Activated CD8-positive, alpha-beta T cell treated with anti-CD3 and anti-CD28 coated beads for 36 hours (primary cell): Measurements from ENCODE around the gene AFAP1. TPM values are rescaled to one million over a fixed set of nuclear protein-coding genes. Genes with fewer than 3 reads are reported as not detected.

Experiments
- ATAC-seq: fragments of 200-7000 bp; cut with Tn5 transposase; one replicate; pipeline ENCODE4 v1.10.0; 2021; ENCODE audit warnings: mild to moderate bottlenecking, moderate library complexity
- CTCF ChIA-PET: fragments of 350-600 bp; sonication (Branson Sonifier 250); formaldehyde crosslinking; loops from one replicate; lab custom pipeline; 2021; ENCODE audit warnings: antibody characterized with exemption; lab: Charles Lee
- POLR2A ChIA-PET: fragments of 350-600 bp; sonication (Branson Sonifier 250); formaldehyde crosslinking; loops from one replicate; lab custom pipeline; 2021; ENCODE audit warnings: antibody characterized with exemption; lab: Charles Lee
- DNase-seq: peaks from one replicate; pipeline ENCODE4 v3.0.0-alpha.2; 2020
- H3K27ac Mint-ChIP-seq: one replicate; pipeline ENCODE4 v1.8.0; 2021; ENCODE audit warnings: mild to moderate bottlenecking, mixed read lengths
- H3K27me3 Mint-ChIP-seq: one replicate; pipeline ENCODE4 v1.8.0; 2021; ENCODE audit warnings: mixed read lengths
- H3K36me3 Mint-ChIP-seq: one replicate; pipeline ENCODE4 v1.8.0; 2021; ENCODE audit warnings: low read depth, mixed read lengths
- H3K4me1 Mint-ChIP-seq: one replicate; pipeline ENCODE4 v1.8.0; 2021; ENCODE audit warnings: low read depth, mixed read lengths
- H3K4me3 Mint-ChIP-seq: one replicate; pipeline ENCODE4 v1.8.0; 2021; ENCODE audit warnings: mild to moderate bottlenecking, moderate library complexity, mixed read lengths
- H3K9me3 Mint-ChIP-seq: one replicate; pipeline ENCODE4 v1.8.0; 2021; ENCODE audit warnings: mixed read lengths
- intact Hi-C: fragments of 100-400 bp; cut with micrococcal nuclease; formaldehyde crosslinking; loops from one replicate; pipeline ENCODE4 v1.10.0; 2022
- total RNA-seq, 2 experiments: library from RNA; stranded (reverse); gene quantifications; one replicate each; pipeline ENCODE4 v1.2.3, GENCODE V29; 2021
- TF ChIP-seq, protein P1 (sequence below): fragments of 200-600 bp; IDR thresholded peaks from one replicate; pipeline ENCODE4 v1.8.0; 2022; ENCODE audit warnings: antibody characterized with exemption, mild to moderate bottlenecking

The AFAP1 gene
- total RNA-seq, 2 experiments from 2014 or later = 25.5 to 26.5 TPM

DNA sequence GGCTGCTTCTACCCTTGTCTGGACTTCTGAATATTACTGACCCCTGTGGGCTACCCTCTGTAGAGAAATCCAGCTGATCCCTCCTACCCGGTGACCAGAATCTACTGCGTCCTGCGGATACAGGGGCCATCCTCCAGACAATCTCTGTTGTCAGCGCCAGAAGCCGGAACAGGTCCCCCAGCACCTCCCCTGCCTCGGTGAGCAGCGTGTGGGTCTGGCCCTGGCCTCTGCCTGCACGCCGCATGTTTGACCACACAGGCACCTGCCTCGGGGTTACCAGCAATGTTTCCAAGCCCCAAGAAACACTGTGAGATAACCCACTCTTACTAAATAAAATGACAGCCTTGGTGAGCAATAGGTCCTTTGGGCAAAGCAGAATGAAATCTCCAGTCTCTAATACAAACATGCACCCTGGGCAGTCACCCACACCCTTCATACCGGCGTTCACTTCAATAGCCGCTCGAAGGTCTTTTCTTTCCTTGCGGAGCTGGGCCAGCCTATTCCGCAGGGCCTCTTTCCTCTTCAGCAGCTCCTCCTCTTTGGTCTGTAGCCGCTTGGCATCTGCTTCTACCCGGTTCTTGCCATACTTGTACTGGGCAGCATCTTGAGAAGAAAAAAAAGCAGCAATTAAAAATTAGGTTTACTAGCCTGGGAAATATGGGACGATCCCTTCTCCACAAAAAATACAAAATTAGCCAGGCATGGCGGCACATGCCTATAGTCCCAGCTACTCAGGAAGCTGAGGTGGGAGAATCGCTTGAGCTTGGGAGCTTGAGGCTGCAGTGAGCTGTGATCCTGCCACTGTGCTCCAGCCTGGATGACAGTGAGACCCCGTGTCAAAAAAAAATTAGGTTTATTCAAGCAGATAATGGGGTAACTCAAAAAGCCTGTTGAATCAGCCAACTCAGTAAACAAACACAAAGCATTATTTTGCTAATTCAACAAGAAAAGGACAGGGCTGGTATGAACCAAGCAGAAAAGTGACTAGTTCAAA lies 165.1 kb downstream of the AFAP1 start:
- Mint-ChIP-seq H3K27ac (no peak overlapping the region), H3K4me1 (peaks cover 25% of the 10 kb centered on the region), H3K4me3 (no peak overlapping the region), H3K9me3 (no peaks in the 10 kb centered on the region), H3K27me3 (no peaks in the 10 kb centered on the region), H3K36me3 (peaks cover 2% of the 10 kb centered on the region)
- intact Hi-C loops = no loop called here
- ChIA-PET CTCF (interaction anchor here (1.4 to 1.6 kb wide), 2 partner anchors 13 to 27 kb away, joined by 3 to 4 read pairs; no protein-coding TSS in a partner anchor), POLR2A (no interaction called here)
- DNase-seq (no peak), ATAC-seq (no peak)
- TF ChIP-seq, protein P1, sequence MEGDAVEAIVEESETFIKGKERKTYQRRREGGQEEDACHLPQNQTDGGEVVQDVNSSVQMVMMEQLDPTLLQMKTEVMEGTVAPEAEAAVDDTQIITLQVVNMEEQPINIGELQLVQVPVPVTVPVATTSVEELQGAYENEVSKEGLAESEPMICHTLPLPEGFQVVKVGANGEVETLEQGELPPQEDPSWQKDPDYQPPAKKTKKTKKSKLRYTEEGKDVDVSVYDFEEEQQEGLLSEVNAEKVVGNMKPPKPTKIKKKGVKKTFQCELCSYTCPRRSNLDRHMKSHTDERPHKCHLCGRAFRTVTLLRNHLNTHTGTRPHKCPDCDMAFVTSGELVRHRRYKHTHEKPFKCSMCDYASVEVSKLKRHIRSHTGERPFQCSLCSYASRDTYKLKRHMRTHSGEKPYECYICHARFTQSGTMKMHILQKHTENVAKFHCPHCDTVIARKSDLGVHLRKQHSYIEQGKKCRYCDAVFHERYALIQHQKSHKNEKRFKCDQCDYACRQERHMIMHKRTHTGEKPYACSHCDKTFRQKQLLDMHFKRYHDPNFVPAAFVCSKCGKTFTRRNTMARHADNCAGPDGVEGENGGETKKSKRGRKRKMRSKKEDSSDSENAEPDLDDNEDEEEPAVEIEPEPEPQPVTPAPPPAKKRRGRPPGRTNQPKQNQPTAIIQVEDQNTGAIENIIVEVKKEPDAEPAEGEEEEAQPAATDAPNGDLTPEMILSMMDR = no peak

DNA sequence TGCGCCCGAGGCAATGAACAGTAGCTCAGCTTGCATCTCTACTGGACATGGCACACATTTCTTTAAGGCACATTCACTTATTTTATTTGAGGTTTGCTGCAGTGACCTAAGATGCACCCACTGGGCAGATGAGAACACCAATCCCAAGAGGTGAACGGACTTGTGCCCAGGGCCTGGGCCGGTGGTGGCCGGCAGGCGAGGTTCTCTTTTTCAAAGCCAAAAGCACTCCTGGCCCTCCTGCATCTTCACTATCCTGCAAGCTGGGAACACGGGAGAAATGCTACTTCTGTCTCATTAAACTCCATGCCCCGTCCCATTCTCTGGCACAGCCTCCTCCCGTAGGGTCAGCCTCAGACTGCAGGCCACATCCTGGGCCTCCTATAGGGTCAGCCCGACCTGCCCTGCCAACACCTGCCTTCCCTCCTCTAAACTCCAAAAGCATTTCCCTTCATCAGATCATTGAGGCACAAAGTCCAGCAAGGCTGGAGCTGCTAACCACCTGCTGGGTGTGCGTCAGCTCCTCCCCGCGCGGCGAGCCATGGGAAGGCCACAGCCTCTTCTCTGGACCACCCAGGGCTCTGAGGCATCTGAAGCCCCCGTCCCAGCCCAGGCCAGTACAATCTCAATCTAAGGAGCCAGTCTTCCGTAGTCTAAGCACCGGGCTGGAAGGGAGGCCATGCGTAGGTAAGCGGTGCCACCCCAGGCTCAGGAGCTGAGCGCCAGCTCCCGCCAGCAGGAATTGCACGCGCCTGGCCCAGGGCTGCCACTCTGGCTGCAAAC lies 166.1 kb downstream of the AFAP1 start:
- intact Hi-C loops = no loop called here
- H3K9me3 Mint-ChIP-seq = no peaks in the 10 kb centered on the region
- ATAC-seq = no peak
- CTCF ChIA-PET = interaction anchor here (1.4 to 1.6 kb wide), 2 partner anchors 12 to 28 kb away, joined by 3 to 4 read pairs; no protein-coding TSS in a partner anchor
- TF ChIP-seq, protein P1 = no peak
- POLR2A ChIA-PET = no interaction called here
- no peak overlapping the region for H3K4me3 Mint-ChIP-seq
- peaks cover 2% of the 10 kb centered on the region for H3K36me3 Mint-ChIP-seq
- H3K27me3 Mint-ChIP-seq = no peaks in the 10 kb centered on the region
- DNase-seq = no peak
- peaks cover 23% of the 10 kb centered on the region for H3K4me1 Mint-ChIP-seq
- H3K27ac Mint-ChIP-seq = no peak overlapping the region

DNA sequence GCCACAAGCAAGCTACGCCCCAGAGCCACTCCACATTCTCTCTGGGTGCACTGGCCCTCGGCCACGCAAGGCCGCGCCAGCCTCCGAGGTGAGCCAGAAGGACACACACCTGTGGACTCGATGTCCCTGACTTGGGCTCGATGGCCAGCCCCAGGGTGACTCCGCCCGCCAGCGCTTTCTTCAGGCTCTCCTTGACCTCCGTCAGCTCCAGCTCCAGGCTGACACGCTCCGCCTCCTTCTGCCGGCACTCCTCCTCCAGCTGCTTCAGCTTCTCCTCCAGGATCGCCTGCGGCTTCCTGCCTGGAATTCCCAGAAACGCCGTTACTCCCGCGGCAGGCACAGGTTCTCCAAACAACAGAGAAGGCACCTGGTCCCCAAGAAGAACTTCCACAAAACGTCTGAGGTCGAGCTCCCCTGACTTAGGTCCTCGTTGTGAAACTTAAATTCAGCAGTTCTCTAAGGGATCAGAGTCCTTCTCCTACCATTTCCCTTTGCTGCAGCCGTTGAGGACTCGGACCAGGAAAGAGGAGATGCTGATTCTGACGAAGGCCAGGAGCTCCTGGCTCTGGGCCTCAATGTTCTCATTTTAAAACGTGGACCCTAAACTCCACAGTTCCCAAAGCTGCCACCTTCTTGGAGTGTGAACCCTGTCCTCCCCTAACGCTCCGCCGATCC lies 166.8 kb downstream of the AFAP1 start:
- ATAC-seq (no peak), DNase-seq (no peak)
- Mint-ChIP-seq H3K27ac (no peak overlapping the region), H3K9me3 (no peaks in the 10 kb centered on the region), H3K4me3 (no peak overlapping the region), H3K36me3 (peaks cover 2% of the 10 kb centered on the region), H3K27me3 (no peaks in the 10 kb centered on the region), H3K4me1 (peaks cover 23% of the 10 kb centered on the region)
- CTCF ChIA-PET = interaction anchor here (1.6 kb wide), 1 partner anchor 29 kb away, joined by 4 read pairs; no protein-coding TSS in a partner anchor
- intact Hi-C loops = no loop called here
- TF ChIP-seq, protein P1 = no peak
- POLR2A ChIA-PET = no interaction called here

DNA sequence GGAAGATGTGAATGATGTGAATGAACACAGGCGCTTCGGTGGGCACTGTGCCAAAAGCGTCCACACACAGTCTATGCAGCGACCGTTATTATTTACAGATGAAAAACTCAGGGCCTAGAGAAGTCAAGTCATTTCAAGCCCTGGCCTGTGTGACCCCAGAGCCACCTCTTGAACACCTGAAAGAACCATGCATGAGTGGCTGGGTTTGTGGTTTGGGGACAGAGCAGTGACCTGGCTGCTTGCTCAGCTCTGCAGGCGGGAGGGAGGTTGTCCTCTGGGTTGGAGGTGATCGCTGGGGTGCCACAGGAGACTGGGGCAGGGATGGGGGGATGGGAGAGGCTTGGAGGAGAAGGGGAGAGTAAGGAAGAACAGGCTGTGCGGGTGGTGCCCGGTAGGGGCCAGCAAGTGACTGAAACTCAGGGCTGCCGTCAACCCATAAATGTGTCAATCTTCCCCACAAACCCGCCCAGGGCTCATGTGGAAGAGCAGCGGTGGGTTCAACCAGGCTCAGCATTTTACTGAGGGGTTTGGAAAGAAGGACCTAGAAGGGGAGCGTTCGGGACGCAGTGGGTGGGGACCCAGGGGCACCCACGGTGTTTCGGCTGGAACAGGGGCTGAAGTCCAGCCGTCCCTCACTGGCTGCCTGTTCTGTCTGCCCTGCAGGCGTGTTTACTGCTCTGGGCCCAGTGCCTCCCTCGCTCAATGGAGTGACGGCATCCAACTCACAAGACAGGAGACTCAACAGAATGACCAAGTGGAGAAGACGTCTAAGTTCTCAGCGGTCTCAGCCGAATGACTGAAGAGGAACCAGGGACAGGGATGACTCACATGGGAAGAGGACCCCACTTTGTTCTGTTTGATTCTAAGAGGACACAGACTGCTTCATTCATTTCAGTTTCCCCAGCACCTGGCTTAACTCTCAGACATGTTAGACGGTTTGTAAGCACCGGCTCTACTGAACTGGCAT lies 167.8 kb downstream of the AFAP1 start:
- ATAC-seq = peak; percentile 46
- peak overlapping the region; percentile 35 for H3K27ac Mint-ChIP-seq
- intact Hi-C loops = no loop called here

More for the DNA sequence above, 167.8 kb downstream of the AFAP1 start:
- Mint-ChIP-seq H3K9me3 (no peaks in the 10 kb centered on the region), H3K4me1 (peaks cover 23% of the 10 kb centered on the region), H3K36me3 (peaks cover 2% of the 10 kb centered on the region), H3K27me3 (no peaks in the 10 kb centered on the region), H3K4me3 (no peak overlapping the region)
- TF ChIP-seq, protein P1 = no peak
- POLR2A ChIA-PET = no interaction called here
- CTCF ChIA-PET = interaction anchor here (1.0 to 1.3 kb wide), 4 partner anchors 9 to 34 kb away, joined by 3 to 5 read pairs (median 3); no protein-coding TSS in a partner anchor
- DNase-seq = peak; percentile 31
